ENCODE data around the gene SSH2. TPM values are rescaled to one million over a fixed set of nuclear protein-coding genes. Genes with fewer than 3 reads are reported as not detected.

The SSH2 gene
- total RNA-seq, 1 donor: 13.0 TPM

DNA sequence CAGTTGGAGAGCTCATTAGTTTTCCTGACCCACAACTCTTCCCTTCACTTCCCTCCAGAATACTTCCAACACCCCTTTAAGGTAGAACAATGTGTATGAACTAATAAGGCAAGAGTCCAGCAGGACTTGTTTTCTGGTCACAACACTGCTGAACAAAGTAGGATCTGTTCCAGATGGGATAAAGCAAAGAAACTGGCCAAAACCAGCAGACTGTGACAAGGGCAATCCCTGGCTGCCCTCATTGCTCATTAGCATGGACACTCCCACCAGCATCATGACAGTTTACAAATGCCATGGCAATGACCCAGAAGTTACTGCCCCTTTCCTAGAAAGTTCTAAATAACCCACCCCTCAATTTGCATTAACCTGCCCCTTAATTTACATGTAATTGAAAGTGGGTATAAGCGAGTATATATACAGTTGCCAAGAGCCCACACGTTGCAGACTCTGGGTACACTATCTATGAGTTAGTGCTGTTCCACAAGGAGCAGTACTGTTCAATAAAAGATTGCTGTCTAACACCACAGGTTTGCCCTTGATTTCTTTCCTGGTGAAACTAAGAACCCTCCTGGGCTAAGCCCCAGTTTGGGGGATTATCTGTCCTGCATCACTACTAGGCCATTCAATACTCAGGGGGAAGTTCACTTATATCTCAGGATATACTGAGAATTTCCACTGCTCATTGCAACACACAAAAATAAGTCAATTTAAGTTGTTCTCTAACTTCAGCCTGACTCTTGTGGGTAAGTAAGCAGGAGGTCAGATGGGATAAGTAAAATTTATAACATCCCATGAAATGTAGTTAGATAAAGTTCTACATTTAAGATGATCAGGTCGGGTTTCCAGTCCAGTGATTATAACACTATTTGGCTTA is 82.3 kb downstream of the SSH2 start:
- TF ChIP-seq, protein P1, sequence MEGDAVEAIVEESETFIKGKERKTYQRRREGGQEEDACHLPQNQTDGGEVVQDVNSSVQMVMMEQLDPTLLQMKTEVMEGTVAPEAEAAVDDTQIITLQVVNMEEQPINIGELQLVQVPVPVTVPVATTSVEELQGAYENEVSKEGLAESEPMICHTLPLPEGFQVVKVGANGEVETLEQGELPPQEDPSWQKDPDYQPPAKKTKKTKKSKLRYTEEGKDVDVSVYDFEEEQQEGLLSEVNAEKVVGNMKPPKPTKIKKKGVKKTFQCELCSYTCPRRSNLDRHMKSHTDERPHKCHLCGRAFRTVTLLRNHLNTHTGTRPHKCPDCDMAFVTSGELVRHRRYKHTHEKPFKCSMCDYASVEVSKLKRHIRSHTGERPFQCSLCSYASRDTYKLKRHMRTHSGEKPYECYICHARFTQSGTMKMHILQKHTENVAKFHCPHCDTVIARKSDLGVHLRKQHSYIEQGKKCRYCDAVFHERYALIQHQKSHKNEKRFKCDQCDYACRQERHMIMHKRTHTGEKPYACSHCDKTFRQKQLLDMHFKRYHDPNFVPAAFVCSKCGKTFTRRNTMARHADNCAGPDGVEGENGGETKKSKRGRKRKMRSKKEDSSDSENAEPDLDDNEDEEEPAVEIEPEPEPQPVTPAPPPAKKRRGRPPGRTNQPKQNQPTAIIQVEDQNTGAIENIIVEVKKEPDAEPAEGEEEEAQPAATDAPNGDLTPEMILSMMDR (IDR thresholded peaks at IDR 0.05; ENCODE audit: extremely low read depth, low read depth, low read length): no peak
- no peaks in the 10 kb centered on the region for H3K36me3 ChIP-seq (ENCODE audit: insufficient read depth, low read length)
- H3K4me3 ChIP-seq (ENCODE audit: insufficient read depth, low read length): no peak overlapping the region
- H3K79me2 ChIP-seq (ENCODE audit: insufficient read depth, low read length): peaks cover 3% of the 10 kb centered on the region
- no peaks in the 10 kb centered on the region for H3K27me3 ChIP-seq (ENCODE audit: insufficient read depth, low read length)
- H4K20me1 ChIP-seq (ENCODE audit: insufficient read depth, low read length): no peaks in the 10 kb centered on the region
- DNase-seq (ENCODE audit: insufficient read length, low spot score, missing footprints): no peak
- H3K4me2 ChIP-seq (ENCODE audit: insufficient read depth, low read length): no peak overlapping the region
- H3K27ac ChIP-seq (ENCODE audit: low read depth, low read length): peak overlapping the region; percentile 5
- H2AFZ ChIP-seq (ENCODE audit: low read length): no peak overlapping the region
- H3K4me1 ChIP-seq (ENCODE audit: insufficient read depth, low read length): peaks cover 5% of the 10 kb centered on the region
- H3K9me3 ChIP-seq (ENCODE audit: low read depth, low read length): no peaks in the 10 kb centered on the region

DNA sequence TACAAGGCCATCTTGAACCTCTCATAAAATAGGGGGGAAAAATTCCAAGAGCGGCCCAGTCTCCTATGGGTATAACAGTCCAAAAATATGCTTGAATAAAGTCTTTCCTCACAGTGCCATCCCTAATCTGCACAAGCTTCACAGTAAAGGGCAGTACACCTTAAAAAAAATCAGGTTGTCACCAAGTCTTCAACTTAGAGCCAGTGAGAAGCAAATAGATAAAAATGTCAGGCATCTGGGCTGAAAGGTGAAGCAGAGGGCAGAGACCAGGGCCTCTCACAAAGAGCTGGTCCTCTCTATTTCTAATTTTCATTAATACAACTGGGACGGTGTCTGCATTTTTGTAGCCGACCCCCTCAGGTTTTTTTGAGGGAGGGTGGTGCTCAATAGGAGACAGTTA is 82.9 kb downstream of the SSH2 start:
- Histone ChIP-seq H4K20me1 (ENCODE audit: insufficient read depth, low read length) (no peaks in the 10 kb centered on the region), H3K27me3 (ENCODE audit: insufficient read depth, low read length) (no peaks in the 10 kb centered on the region), H3K36me3 (ENCODE audit: insufficient read depth, low read length) (no peaks in the 10 kb centered on the region), H3K4me3 (ENCODE audit: insufficient read depth, low read length) (no peak overlapping the region), H3K79me2 (ENCODE audit: insufficient read depth, low read length) (peaks cover 3% of the 10 kb centered on the region), H3K4me1 (ENCODE audit: insufficient read depth, low read length) (peaks cover 5% of the 10 kb centered on the region), H3K4me2 (ENCODE audit: insufficient read depth, low read length) (no peak overlapping the region), H3K27ac (ENCODE audit: low read depth, low read length) (no peak overlapping the region), H2AFZ (ENCODE audit: low read length) (no peak overlapping the region), H3K9me3 (ENCODE audit: low read depth, low read length) (no peaks in the 10 kb centered on the region)
- DNase-seq (ENCODE audit: insufficient read length, low spot score, missing footprints): no peak
- TF ChIP-seq, protein P1 (IDR thresholded peaks at IDR 0.05; ENCODE audit: extremely low read depth, low read depth, low read length): no peak

DNA sequence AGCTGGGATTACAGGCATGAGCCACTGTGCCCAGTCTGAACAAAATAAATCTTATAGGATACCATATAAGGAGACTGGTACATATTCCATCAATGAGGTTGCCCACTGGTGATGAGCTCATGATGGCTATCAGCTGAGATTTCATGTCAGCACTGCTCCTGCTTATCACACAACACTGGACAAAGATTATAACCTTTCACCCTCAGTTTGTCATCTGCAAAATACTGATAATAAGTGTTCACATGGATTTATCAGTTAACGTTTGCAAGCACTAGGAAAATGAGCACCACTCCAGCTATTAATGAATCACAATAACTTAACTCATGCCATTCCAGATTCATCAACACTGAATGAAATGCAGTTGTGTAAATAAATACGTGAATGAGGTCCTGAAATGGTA is 83.7 kb downstream of the SSH2 start:
- TF ChIP-seq, protein P1 (IDR thresholded peaks at IDR 0.05; ENCODE audit: extremely low read depth, low read depth, low read length): no peak
- no peak overlapping the region for H3K4me3 ChIP-seq (ENCODE audit: insufficient read depth, low read length)
- no peak overlapping the region for H3K27ac ChIP-seq (ENCODE audit: low read depth, low read length)
- no peak overlapping the region for H2AFZ ChIP-seq (ENCODE audit: low read length)
- H3K27me3 ChIP-seq (ENCODE audit: insufficient read depth, low read length): no peaks in the 10 kb centered on the region
- no peak overlapping the region for H3K4me2 ChIP-seq (ENCODE audit: insufficient read depth, low read length)
- no peaks in the 10 kb centered on the region for H3K36me3 ChIP-seq (ENCODE audit: insufficient read depth, low read length)
- H3K4me1 ChIP-seq (ENCODE audit: insufficient read depth, low read length): peaks cover 5% of the 10 kb centered on the region
- DNase-seq (ENCODE audit: insufficient read length, low spot score, missing footprints): no peak
- H3K9me3 ChIP-seq (ENCODE audit: low read depth, low read length): no peaks in the 10 kb centered on the region
- H4K20me1 ChIP-seq (ENCODE audit: insufficient read depth, low read length): no peaks in the 10 kb centered on the region
- peaks cover 3% of the 10 kb centered on the region for H3K79me2 ChIP-seq (ENCODE audit: insufficient read depth, low read length)

DNA sequence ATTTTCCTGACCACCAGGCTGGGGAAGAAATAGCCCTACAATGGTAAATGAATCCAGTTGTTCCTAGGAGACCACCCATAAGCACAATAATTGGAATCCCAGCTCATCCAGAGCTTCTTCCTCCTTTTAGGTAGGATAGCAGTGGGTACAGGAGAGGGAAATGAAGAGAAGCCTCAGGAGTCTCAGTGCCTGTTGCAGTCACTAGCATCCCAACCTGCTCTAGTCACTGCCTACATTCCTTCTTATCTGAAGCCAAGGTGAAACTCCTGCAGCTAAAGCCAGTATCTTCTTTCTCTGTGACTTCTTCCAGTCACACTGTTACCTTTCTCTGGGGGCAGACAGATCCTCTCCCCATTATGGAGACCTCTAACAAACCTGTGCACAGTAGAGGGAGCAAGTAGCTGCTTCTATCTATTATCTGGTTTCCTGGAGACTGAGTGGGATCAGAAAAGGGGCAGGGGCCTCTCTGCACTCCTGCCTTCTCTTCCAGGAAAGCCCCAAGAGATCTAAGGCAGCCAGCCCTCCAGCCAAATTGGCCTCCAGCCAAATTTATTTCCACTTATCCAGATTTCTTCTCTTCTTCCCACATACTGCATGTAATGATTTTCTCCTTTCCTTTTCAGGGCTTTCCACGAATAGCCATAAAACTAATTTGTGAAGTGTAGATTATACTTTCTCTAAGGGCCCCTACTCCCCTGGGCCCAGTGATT is 85.5 kb downstream of the SSH2 start:
- Histone ChIP-seq H4K20me1 (ENCODE audit: insufficient read depth, low read length) (no peaks in the 10 kb centered on the region), H3K27ac (ENCODE audit: low read depth, low read length) (no peak overlapping the region), H3K4me1 (ENCODE audit: insufficient read depth, low read length) (peaks cover 11% of the 10 kb centered on the region), H3K36me3 (ENCODE audit: insufficient read depth, low read length) (no peaks in the 10 kb centered on the region), H3K79me2 (ENCODE audit: insufficient read depth, low read length) (peaks cover 3% of the 10 kb centered on the region), H3K4me3 (ENCODE audit: insufficient read depth, low read length) (no peak overlapping the region), H2AFZ (ENCODE audit: low read length) (no peak overlapping the region), H3K4me2 (ENCODE audit: insufficient read depth, low read length) (no peak overlapping the region), H3K9me3 (ENCODE audit: low read depth, low read length) (no peaks in the 10 kb centered on the region), H3K27me3 (ENCODE audit: insufficient read depth, low read length) (no peaks in the 10 kb centered on the region)
- DNase-seq (ENCODE audit: insufficient read length, low spot score, missing footprints): no peak
- TF ChIP-seq, protein P1 (IDR thresholded peaks at IDR 0.05; ENCODE audit: extremely low read depth, low read depth, low read length): no peak

All from osteoblast (primary cell).